Measurements from ENCODE around the gene TARS1.

TARS1 gene

DNA sequence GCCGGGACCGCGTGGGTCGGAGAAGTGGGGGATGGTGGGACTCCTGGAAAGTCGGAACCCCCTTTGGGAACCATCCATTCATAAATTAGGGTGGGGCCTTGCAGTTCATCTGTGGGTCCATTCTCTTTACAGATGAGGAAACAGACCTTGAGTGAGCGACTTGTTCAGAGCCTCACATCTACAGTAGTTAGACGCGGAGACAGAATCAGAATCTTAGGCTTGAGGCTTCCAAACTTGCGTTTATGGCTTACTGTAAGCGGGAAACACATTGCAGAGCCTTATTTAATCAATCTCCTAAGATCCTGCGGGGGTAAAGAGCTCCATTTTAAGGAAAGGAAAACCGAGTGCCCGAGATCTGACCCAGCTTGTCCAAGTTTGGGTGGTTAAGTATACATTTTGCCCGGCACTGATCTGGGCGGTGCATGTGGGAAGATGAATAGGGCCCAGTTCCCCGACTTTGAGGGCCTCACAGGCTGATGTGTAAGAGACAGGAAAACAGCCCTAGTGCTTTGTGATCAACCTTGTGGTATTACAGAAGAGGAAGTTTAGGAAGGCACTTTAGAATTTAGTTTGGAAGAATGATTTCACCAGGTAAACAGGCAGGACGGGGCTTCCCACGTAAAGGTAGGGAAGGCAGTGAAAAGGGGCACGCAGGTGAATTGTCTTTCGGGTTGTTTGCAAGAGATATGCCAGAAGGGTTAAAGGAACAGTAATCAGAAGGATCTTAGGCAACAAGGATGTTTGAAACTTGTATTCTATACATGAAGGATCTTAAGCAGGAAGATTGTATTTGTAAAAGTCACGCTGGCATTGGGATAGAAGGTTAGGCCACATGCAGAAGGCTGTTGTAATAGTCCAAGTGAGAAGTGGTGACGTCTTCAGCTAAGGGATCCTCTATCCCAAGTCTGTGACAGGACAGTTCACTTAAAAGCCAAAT lies 744 bp downstream of the TARS1 start:
- peak; percentile 54 to 61 for DNase-seq

DNA sequence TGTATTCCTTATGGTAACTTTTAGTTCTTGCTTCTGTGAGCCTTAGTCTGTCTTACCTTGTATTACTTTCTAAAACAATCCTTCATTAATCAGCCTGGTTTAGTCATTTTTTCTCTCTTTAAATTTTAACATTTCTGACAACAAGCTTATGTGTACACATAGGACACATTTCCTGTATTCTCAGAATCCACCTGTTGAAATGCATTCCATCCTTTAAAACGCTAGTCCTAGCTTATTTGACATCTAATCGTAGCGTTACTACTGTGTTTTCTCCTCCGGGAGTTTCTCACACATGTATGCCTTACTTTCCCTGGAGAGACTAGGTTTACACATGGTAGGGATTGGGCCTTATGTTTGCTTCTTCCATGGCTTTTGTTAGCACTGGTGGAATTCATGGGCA lies 3.8 kb downstream of the TARS1 start:
- DNase-seq = no peak

DNA sequence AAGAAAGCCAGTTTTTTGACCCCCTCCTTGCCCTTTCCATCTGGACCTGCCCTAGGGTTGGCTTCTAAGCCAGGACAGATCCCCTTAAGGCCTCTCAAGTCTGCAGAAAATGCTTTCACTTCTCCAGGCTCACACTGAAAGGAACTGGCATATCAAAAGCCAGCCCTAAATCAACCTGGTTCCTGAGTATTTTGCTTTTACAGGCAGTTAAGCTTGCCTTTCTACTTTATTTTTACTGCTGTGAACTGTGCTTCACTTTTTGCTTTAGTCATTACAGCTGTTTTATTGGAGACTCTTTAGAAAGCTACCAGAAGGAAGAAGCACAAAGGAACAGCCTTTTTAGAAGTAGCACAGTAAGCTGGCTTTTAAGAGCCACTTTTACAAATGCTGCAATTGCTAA lies 5.0 kb downstream of the TARS1 start:
- DNase-seq = no peak

DNA sequence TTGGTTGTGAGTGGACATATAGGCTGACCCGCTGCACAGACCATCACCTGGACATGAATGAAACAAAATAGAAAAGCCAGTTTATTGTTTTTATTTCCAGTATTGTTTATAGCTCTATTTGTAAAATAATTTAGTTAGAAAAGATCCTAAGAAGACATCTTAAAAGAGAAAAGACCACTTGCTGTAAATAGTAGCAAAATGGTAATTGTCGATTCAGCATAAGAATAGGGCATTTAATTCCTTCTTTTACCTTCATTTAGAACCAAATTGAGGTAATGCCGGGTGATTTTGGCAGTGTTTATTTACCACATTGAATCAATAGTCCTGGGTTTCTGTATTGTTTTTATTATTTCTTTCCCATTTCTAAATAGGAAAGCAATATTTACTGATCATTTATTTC lies 7.4 kb downstream of the TARS1 start:
- no peak for DNase-seq

DNA sequence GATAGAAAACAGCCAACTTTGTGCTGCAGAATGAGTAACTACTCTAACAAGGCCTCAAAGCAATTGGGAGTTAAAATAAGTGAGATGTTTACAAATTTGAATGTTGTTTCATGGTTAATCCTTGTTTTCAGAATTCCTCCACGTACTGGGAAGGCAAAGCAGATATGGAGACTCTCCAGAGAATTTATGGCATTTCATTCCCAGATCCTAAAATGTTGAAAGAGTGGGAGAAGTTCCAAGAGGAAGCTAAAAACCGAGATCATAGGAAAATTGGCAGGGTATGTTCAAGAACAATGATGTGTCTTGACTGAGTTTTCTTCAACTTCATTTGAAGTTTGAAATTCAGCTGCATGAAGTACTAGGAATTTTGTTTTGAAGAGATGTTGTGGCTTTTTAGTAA lies 16.4 kb downstream of the TARS1 start:
- no peak for DNase-seq

DNA sequence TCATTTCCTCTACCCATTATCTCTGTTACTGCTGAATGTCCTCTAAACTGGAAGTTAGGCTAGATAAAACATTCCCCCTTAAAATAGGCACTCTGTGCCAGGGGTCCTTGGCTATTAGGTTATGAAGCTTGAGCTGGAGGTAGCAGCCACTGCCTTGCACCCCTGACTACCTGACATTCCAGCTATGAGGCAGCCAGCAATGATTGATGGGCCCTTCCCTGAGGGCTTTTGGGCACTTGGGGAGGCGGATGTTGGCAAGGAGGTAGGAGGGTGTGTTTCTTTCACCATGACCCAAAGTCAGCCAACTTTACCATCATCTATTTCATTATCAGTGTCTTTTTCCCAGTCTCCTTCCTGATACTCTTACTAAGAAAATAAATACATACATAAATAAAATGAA lies 17.1 kb downstream of the TARS1 start:
- DNase-seq = no peak

DNA sequence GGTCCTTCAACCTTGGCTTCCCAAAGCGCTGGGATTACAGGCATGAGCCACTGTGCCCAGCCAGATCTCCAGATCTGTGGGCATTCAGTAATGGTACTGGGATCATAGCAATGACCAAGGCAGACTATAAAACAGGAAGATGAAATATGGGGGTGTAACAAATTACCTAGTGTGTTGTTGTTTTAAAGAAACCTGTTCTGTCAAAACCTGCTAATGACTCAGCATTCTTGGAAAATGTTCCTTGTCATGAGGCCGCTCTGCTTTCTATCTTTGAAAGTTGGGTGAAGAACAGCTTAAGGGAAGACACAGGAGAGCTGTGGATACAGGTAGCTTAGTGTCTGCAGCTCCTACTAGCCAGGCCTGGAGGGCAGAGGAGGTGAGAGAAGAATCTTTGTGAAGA lies 19.4 kb downstream of the TARS1 start:
- DNase-seq = no peak

DNA sequence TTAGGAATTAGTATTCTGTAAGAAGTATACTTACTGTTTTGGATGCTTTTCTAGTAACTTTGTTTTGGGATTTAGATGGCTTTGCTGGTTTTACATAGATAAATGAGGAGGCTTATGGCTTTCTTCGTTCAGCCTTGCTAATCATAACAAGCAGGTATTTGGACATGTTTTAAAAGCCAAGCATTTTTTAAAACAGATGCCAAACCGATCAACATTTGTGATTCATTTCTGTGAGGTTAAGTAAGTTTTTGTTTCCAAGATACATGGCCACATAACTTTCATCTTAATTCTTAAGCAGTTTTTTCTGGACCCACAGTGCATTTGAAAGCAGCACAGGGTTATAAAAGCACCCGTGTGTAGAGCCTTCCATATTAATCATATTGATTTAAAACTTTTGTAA lies 21.7 kb downstream of the TARS1 start:
- no peak for DNase-seq

DNA sequence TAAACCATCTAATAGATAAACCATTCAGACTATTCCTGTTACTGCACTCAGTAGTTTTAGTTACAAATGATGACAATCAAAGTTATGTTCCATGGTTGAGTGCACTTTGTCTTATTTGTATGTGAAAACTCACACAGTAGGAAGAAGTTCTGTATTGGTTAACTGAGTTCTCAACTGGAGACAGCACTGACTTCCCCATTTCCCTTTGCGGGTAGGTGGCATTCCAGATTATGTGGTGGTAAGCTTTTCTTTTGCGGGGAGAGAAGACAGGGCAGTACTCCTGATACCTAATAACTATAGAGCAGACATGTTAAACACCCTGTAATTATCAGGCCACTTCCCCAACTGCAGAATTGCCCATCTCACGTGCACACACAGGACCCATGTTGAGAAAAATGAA lies 24.4 kb downstream of the TARS1 start:
- DNase-seq = no peak

DNA sequence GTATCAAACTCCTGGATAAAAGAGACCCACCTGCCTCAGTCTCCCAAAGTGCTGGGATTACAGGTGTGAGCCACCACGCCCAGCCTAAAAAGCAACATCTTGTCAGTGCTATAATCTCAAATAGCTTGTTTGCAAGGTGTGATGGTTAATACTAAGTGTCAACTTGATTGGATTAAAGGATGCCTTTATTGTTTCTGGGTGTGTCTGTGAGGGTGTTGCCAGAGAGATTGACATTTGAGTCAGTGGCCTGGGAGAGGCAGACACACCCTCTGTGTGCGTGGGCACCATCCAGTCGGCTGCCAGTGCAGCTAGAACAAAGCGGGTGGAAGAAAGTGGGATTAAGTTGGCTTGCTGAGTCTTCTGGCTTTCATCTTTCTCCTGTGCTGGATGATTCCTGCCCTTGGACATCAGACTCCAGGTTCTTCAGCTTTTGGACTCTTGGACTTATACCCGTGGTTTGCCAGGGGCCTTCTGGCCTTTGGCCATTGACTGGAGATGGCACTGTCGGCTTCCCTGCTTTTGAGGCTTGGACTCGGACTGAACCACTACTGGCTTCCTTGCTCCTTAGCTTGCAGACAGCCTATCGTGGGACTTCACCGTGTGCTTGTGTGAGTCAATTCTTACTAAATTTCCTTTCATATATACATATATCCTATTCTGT lies 28.1 kb downstream of the TARS1 start:
- no peak for DNase-seq

DNA sequence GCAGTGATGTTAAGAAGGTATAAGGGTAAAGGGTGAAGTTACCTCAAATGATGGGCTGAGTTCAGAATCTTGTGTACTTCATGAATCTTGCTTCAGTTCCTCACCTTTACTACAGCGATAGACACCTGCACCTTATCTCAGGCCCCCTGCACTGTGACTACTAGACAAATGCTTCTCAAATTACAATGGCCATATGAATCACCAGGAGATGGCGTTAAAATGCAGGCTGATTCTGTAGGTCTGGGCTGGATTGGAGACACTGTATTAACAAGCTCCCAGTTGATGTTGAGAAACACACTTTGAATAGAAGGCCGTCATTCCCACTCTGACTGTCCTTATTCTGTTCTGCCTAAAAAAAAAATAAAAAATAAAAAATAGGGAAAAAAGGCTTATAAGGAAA lies 29.8 kb downstream of the TARS1 start:
- peak; percentile 12 to 59 for DNase-seq

DNA sequence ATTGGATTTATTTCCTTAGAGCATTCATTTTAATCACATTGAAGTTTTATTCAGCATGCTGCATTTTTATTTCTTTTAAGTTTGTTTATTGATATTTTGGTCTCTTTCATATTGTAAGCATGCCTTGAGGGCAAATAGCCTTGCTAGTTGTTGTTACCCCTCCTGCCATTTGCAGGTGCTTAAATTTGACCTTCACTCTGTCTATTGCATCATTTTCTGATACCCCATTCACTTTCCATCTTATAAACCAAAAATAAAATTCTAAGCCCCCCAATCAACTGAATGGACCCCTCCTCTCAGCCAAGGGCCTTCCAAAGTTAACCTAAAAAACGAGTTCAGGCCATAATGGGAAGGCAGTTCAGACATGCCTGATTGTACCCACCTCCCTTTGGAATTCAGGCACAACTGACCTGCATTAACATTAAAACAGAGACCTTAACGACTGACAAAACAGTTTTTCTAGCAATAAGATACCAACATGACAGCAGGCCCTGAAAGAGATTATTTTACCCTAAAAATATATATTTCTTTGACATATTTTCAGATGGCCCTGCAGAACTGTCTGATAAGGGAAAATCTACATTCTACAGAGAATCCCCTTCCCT lies 32.1 kb downstream of the TARS1 start:
- DNase-seq = no peak

DNA sequence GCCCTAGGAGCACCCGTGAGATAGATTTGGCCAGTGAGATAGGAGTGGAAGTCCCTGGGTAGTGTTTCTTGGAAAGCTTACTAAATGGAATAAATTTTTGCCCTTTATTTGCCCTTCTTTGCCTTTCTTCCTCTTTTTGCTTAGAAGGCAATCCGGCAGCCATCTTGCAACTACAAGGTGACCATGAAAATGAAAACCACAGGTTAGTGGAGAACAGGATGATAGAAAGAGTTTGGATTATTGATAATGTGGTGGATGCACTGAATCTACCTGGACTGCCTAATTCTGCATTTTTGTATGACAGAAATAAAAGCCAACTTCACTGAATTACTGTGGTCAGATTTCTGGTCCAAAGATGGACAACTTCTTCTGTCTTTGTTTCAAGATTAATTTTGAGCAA lies 33.2 kb downstream of the TARS1 start:
- no peak for DNase-seq

DNA sequence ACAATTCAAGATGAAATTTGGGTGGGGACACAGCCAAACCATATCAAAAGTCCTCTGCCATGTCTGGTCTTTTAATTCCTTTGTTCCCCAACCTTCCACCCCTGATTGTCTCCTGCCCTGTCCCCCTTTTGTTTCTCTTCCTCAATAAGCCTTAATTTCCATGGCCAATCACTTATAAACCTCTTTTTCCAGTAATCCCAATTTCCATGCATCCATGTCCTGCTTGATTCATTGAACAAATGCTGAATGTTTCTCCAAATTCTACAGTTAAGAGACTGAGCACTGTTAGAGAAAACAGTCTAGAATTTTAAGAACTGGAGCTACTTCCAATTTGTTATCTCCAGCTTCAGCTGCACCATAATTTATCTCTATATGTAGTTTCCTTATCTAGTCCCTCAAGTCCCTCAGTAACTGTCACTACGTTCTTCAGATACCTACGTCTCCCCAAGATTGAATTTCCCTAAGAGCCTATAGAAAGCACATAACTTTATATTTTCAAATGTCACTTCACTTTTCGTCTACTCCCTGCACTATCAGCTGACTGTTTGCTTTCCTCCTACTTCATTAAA lies 34.2 kb downstream of the TARS1 start:
- no peak for DNase-seq

DNA sequence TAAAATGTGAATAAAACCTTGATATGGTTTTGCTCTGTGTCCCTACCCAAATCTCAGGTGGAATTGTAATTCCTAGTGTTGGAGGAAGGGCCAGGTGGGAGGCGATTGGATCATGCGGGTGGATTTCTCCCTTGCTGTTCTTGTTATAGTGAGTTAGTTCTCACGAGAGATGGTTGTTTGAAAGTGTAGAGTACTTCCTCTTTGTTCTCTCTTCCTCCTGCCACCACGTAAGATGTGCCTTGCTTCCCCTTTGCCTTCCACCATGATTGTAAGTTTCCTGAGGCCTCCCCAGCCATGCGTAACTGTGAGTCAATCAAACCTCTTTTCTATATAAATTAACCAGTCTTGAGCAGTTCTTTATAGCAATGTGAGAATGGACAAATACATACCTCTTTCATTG lies 34.9 kb downstream of the TARS1 start:
- no peak for DNase-seq

DNA sequence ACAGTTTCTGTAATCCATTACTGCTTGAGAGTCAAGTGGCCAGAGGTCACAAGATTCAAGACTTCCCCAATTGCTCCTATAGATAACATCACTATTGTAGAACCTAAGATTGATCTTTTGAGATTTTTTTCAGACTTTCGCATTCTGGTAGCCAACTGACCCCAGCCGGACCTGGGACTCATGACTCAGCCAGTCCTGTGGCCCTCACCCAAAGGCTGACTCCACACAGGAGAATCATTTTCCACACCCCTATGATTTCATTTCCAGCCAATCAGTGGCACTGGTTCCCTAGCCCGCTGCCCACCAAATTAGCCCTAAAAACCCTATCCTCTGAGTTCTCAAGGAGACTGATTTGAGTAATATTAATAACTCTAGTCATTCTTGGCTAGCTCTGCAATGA lies 36.2 kb downstream of the TARS1 start:
- DNase-seq = no peak

DNA sequence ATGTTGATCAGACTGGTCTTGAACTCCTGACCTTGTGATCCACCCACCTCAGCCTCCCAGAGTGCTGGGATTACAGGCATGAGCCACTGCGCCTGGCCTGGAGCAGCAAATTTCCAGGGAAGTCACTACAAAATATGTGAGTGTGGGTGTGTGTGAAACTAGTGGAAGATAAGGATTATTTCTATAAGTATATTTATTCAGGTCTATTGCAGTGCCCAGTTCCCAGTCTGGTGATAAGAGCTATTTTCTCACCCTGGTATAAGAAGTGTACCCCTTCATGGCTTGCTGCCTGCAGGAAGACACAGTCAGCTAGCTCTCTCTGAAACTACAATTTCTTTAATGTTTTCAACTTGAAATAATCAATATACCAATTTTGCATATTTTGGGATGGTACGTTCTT lies 37.1 kb downstream of the TARS1 start:
- DNase-seq = no peak

DNA sequence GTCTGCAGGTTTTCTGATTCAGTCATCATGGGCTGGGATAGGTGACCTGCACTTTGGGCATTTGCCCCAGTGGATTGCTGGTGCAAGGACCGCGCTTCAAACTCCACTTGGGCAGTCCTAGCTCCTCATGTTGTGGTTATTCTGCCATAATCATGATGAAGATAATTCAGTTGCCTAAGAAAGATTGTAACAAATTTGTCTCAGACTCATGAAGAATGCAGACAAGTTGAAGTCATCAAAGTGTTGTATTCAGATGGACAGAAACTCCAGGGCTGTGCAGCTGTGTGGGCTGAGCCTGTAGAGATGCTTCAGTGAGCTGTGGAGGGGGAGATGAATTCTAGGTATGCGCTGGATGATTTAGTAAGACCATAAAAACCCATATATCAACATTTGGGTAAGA lies 38.5 kb downstream of the TARS1 start:
- no peak for DNase-seq

DNA sequence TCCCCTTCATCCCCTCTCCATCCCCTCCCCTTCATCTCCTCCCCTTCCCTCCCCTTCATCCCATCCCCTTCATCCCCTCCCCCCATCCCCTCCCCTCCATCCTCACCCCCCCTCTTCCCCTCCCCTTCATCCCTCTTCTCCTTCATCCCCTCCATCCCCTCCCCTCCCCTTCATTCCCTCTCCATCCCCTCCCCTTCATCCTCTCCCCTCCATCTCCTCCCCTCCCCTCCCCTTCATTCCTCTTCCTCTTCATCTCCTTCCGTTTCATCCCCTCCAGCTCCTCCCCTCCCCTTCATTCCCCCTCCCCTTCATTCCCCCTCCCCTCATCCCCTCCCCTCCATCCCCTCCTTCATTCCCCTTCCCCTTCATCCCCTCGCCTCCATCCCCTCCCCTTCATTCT lies 40.1 kb downstream of the TARS1 start:
- DNase-seq = no peak

DNA sequence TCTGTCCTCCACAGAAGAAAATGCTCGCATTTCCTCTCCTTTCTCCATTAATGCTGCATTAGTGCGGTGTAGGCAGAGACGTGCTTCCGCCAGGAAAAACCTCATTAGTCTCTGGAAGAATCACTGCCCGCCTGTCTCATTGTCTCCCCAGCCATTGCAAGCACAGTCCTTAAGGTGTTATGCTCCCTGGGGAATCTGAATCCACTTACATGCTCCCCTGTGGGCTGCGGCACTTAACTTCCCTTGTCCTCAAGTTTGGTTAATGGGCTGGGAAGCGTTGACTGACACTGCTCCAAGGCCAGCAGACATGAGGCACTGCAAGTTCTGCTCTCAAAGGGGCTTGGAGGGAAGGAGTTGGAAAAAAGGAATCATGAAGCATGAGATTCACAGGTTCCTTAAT lies 41.6 kb downstream of the TARS1 start:
- DNase-seq = no peak

DNA sequence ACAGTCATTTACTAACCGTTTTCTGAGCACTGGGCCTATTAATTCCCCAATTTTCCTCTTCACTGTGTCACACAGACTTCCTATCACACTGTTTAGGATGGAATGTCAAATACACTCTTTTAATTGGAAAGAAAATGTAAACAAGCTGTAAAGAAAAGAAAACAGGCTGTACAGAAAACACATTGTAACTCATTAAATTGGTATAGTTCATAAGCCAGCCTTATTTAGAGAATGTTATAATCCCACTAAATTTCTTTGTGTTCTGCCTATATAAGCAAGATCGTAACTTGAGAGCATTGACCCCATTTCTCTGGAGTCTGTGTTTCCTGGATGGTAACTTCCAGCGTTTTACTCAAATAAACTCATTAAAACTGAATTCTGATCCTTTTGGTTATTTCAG lies 46.5 kb downstream of the TARS1 start:
- no peak for DNase-seq

DNA sequence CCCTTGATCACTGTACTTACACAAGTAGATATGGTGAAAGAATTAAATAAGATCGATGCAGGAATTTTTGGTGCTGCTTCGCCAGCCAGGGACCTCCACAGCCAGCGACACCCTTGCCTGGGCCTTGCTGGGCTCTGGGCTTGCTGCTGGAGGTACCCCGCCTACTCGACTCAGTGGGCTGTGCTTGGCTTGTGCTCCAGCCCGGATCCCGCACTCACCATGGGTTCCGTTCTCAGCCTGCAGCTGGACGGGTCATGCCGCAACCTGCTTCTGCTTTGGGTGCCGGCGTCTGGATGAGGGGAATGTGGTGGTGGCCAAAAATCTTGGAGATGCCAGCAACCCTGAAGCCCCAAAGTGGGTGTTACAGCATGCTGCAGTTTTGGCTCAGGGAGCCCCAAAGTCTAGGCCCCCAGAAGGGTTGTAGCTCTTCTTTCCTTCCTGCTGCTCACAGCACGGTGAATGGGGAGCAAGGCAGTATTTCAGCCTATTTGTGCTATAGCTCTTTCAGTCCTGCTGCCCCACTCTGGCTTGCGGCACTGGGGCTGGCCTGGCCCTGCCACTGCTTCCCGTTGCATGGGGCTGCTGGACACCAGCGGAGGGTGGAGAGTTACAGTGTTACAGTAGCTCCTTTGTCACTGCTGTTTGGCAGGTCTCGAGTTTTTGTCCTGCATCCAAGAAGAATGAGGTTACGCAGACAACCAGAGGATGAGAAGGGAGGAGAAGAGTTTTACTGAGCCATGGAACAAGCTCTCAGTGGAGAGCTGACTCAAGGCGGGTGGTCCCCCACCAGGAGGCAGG lies 48.0 kb downstream of the TARS1 start:
- no peak for DNase-seq

DNA sequence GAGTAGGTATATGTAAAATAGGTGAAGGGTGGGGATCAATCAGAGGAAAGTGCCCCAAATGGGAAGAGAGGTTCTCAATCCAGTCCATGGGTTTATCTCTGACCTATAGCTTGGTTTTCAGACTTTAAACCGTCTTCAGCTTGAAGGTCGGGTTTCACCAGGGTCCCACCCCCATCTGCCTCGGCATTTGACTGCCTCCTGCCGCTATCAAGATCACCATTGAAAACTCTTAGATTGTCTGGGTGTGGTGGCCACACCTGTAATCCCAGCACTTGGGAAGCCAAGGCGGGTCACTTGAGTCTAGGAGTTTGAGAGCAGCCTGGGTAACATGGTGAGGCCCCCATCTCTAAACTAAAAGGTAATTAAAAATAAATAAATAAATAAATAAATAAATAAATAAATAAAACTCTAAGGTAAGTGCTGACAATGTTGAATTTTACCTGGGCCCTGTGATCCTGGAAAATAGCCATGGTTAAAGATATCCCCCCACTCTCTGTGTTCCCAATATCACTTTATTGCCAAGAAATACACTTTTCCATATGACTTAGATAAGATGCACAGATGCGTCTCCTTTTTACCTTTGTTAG lies 48.8 kb downstream of the TARS1 start:
- DNase-seq = no peak

Measured in SW 1271 (cell line).